GM10248 (cell line): ENCODE measurements around the gene FHOD3.

Experiments used
- CTCF ChIA-PET: fragments of 300-600 bp; sonication (Branson Sonifier 250); formaldehyde crosslinking; extraction: SDS; loops from one replicate; lab custom pipeline; 2021; ENCODE audit warnings: antibody characterized with exemption; lab: Yijun Ruan, JAX
- POLR2A ChIA-PET: fragments of 350-650 bp; sonication (Branson Sonifier 250); formaldehyde crosslinking; extraction: SDS; loops from one replicate; lab custom pipeline; 2020; ENCODE audit warnings: antibody characterized with exemption; lab: Yijun Ruan, JAX
- DNase-seq: peaks from one replicate; pipeline ENCODE4 v3.0.0; 2012; ENCODE audit errors: extremely low spot score
- CTCF ChIP-seq: IDR thresholded peaks from 2 replicates; pipeline ENCODE4 v1.5.1; 2012; ENCODE audit warnings: mild to moderate bottlenecking, low read depth; ENCODE audit errors: extremely low read depth, missing control alignments, control extremely low read depth

FHOD3 gene

GRCh38 chr18:36484591-36484990 lies 187.1 kb downstream of the FHOD3 start:
- CTCF ChIA-PET, result interaction anchor here (1.2 kb wide), 1 partner anchor 33 kb away, joined by 3 read pairs; no protein-coding TSS in a partner anchor
- DNase-seq, result no peak
- no peak for TF ChIP-seq CTCF
- POLR2A ChIA-PET, result no interaction called here

- ChIA-PET POLR2A (no interaction called here), CTCF (no interaction called here)
- DNase-seq, result no peak
- no peak for TF ChIP-seq CTCF
Observed at GRCh38 chr18:36485772-36486171, 188.3 kb downstream of the FHOD3 start.

- no peak for DNase-seq
- TF ChIP-seq CTCF, result no peak
- ChIA-PET CTCF (interaction anchor here (1.0 to 1.5 kb wide), 3 partner anchors 16 to 200 kb away, joined by 3 read pairs; no protein-coding TSS in a partner anchor), POLR2A (no interaction called here)
Observed at GRCh38 chr18:36488131-36488530, 190.6 kb downstream of the FHOD3 start.

GRCh38 chr18:36490897-36491296 lies 193.4 kb downstream of the FHOD3 start:
- no peak for TF ChIP-seq CTCF
- ChIA-PET POLR2A (no interaction called here), CTCF (interaction anchor here (0.9 to 1.4 kb wide), 2 partner anchors 15 to 19 kb away, joined by 3 to 4 read pairs; no protein-coding TSS in a partner anchor)
- no peak for DNase-seq

GRCh38 chr18:36492604-36493329 lies 195.3 kb downstream of the FHOD3 start:
- CTCF ChIA-PET, result no interaction called here
- TF ChIP-seq CTCF, result no peak
- POLR2A ChIA-PET, result no interaction called here
- DNase-seq, result no peak

GRCh38 chr18:36493349-36494159 lies 196.0 kb downstream of the FHOD3 start:
- DNase-seq, result no peak
- ChIA-PET CTCF (interaction anchor here (1.0 to 1.1 kb wide), 2 partner anchors 14 kb away, joined by 3 read pairs; no protein-coding TSS in a partner anchor), POLR2A (interaction anchor here (0.6 kb wide), 1 partner anchor 15 kb away, joined by 5 read pairs; no protein-coding TSS in a partner anchor)
- TF ChIP-seq CTCF, result no peak
